Measurements from ENCODE around the gene ABTB2. TPM values are rescaled to one million over a fixed set of nuclear protein-coding genes. Genes with fewer than 3 reads are reported as not detected.

The ABTB2 gene
- total RNA-seq, 1 donor from 2014 or later: 24.7 TPM

- intact Hi-C loops (cut with micrococcal nuclease): no loop called here
- H3K4me1 ChIP-seq: peaks cover 7% of the 10 kb centered on the region
- H3K27ac ChIP-seq (replicated peaks): no peak overlapping the region
- no peak overlapping the region for H3K4me3 ChIP-seq
- H3K9me3 ChIP-seq (replicated peaks): no peaks in the 10 kb centered on the region
- no peak for DNase-seq
- no peak for TF ChIP-seq CTCF (IDR thresholded peaks at IDR 0.05; ENCODE audit: borderline replicate concordance)
- peaks cover 100% of the 10 kb centered on the region for H3K36me3 ChIP-seq
- no peaks in the 10 kb centered on the region for H3K27me3 ChIP-seq (ENCODE audit: low read depth)
These were observed 243.3 kb downstream of the ABTB2 start for GRCh38 chr11:34114471-34114870.

GRCh38 chr11:34114014-34114413 lies 243.8 kb downstream of the ABTB2 start:
- H3K36me3 ChIP-seq: peaks cover 100% of the 10 kb centered on the region
- H3K27me3 ChIP-seq (ENCODE audit: low read depth): no peaks in the 10 kb centered on the region
- no peaks in the 10 kb centered on the region for H3K9me3 ChIP-seq (replicated peaks)
- no peak for TF ChIP-seq CTCF (IDR thresholded peaks at IDR 0.05; ENCODE audit: borderline replicate concordance)
- H3K27ac ChIP-seq (replicated peaks): no peak overlapping the region
- intact Hi-C loops (cut with micrococcal nuclease): no loop called here
- H3K4me1 ChIP-seq: peaks cover 7% of the 10 kb centered on the region
- no peak for DNase-seq
- no peak overlapping the region for H3K4me3 ChIP-seq

GRCh38 chr11:34111722-34112270 lies 246.0 kb downstream of the ABTB2 start:
- DNase-seq: no peak
- intact Hi-C loops (cut with micrococcal nuclease): no loop called here
- TF ChIP-seq CTCF (IDR thresholded peaks at IDR 0.05; ENCODE audit: borderline replicate concordance): no peak
- no peaks in the 10 kb centered on the region for H3K27me3 ChIP-seq (ENCODE audit: low read depth)
- H3K9me3 ChIP-seq (replicated peaks): no peaks in the 10 kb centered on the region
- H3K4me1 ChIP-seq: peaks cover 15% of the 10 kb centered on the region
- H3K36me3 ChIP-seq: peaks cover 89% of the 10 kb centered on the region
- H3K4me3 ChIP-seq: no peak overlapping the region
- no peak overlapping the region for H3K27ac ChIP-seq (replicated peaks)

GRCh38 chr11:34105957-34106504 lies 251.8 kb downstream of the ABTB2 start:
- no peaks in the 10 kb centered on the region for H3K9me3 ChIP-seq (replicated peaks)
- no peak for DNase-seq
- intact Hi-C loops (cut with micrococcal nuclease): loop anchor here (10.0 kb wide), 1 partner anchor 51 kb away; the partner anchor contains the start of gene CAPRIN1
- H3K36me3 ChIP-seq: peaks cover 43% of the 10 kb centered on the region
- H3K4me3 ChIP-seq: peak overlapping the region; percentile 90
- H3K27me3 ChIP-seq (ENCODE audit: low read depth): no peaks in the 10 kb centered on the region
- peak overlapping the region; percentile 94 for H3K27ac ChIP-seq (replicated peaks)
- TF ChIP-seq CTCF (IDR thresholded peaks at IDR 0.05; ENCODE audit: borderline replicate concordance): no peak
- H3K4me1 ChIP-seq: peaks cover 31% of the 10 kb centered on the region

- Histone ChIP-seq H3K27ac (replicated peaks) (peak within 1 kb of the TSS; percentile 94), H3K36me3 (peaks cover 42% of the 10 kb centered on the region), H3K4me1 (peaks cover 31% of the 10 kb centered on the region), H3K9me3 (replicated peaks) (no peaks in the 10 kb centered on the region), H3K27me3 (ENCODE audit: low read depth) (no peaks in the 10 kb centered on the region), H3K4me3 (peak within 1 kb of the TSS; percentile 90)
- DNase-seq: peak; percentile 96
- peak; percentile 32 for TF ChIP-seq CTCF (IDR thresholded peaks at IDR 0.05; ENCODE audit: borderline replicate concordance)
- intact Hi-C loops (cut with micrococcal nuclease): loop anchor here (10.0 kb wide), 1 partner anchor 51 kb away; the partner anchor contains the start of gene CAPRIN1
These were observed 252.5 kb downstream of the ABTB2 start, which contains the start of gene NAT10 for GRCh38 chr11:34105079-34105956. Gene NAT10, plus strand, starts transcription at chr11:34105629. Its CDS starts 2,597 bp downstream, at chr11:34108226.
